ENCODE data around the gene GABRB3.

- TF ChIP-seq TCF4 (CRISPR knock-in tag; IDR thresholded peaks at IDR 0.05; ENCODE audit: borderline replicate concordance) (no peak), ZFP3 (CRISPR knock-in tag; IDR thresholded peaks at IDR 0.05) (no peak), ZNF565 (CRISPR knock-in tag; conservative IDR thresholded peaks at IDR 0.05; ENCODE audit: low read depth) (no peak), ISL1 (CRISPR knock-in tag; IDR thresholded peaks at IDR 0.05) (no peak), PATZ1 (CRISPR knock-in tag; IDR thresholded peaks at IDR 0.05; ENCODE audit: borderline replicate concordance) (no peak), ZNF70 (CRISPR knock-in tag; IDR thresholded peaks at IDR 0.05) (no peak), TOX (CRISPR knock-in tag; IDR thresholded peaks at IDR 0.05; ENCODE audit: borderline replicate concordance) (no peak), CSRNP3 (CRISPR knock-in tag; IDR thresholded peaks at IDR 0.05) (no peak), CREB5 (CRISPR knock-in tag; IDR thresholded peaks at IDR 0.05; ENCODE audit: low read depth) (no peak), ZC3H10 (CRISPR knock-in tag; IDR thresholded peaks at IDR 0.05) (no peak), ARNTL (CRISPR knock-in tag; IDR thresholded peaks at IDR 0.05; ENCODE audit: borderline replicate concordance, low read depth) (no peak), RARB (CRISPR knock-in tag; IDR thresholded peaks at IDR 0.05) (no peak), ZNF8 (CRISPR knock-in tag; IDR thresholded peaks at IDR 0.05) (no peak), ZFP30 (CRISPR knock-in tag; IDR thresholded peaks at IDR 0.05) (no peak)
These were observed 124.2 kb downstream of the GABRB3 start for GRCh38 chr15:26648676-26649075.

Data from SK-N-SH treated with all-trans-retinoic acid at 6 μM for 48 hours (cell line).